Astrocyte (in vitro differentiated cells and primary cell): ENCODE measurements around the gene SEMA6C. TPM values are rescaled to one million over a fixed set of nuclear protein-coding genes. Genes with fewer than 3 reads are reported as not detected.

Experiments
- DNase-seq: peaks from one replicate; pipeline ENCODE4 v3.0.0-alpha.2; 2010; ENCODE audit warnings: low read depth
- FAIRE-seq: peaks from 2 replicates; lab custom pipeline; 2011; peaks lifted over from hg19 to GRCh38; lab: Jason Lieb, UNC
- H2AFZ ChIP-seq: 2 replicates; pipeline ENCODE4 v1.6.0; 2012; ENCODE audit warnings: low read depth, low read length, inconsistent platforms
- H3K27ac ChIP-seq: 2 replicates; pipeline ENCODE4 v1.5.1; 2011; ENCODE audit warnings: low read depth, low read length, inconsistent platforms
- H3K27me3 ChIP-seq: 2 replicates; pipeline ENCODE4 v1.6.0; 2011; ENCODE audit warnings: low read length, inconsistent platforms; ENCODE audit not compliant: insufficient read depth
- H3K36me3 ChIP-seq: 2 replicates; pipeline ENCODE4 v1.5.1; 2011; ENCODE audit warnings: low read length, inconsistent platforms; ENCODE audit not compliant: insufficient read depth
- H3K4me1 ChIP-seq: 2 replicates; pipeline ENCODE4 v1.5.1; 2011; ENCODE audit warnings: low read length, inconsistent platforms; ENCODE audit not compliant: insufficient read depth
- H3K4me2 ChIP-seq: 2 replicates; pipeline ENCODE4 v1.6.0; 2012; ENCODE audit warnings: low read length, inconsistent platforms
- H3K4me3 ChIP-seq: 2 replicates; pipeline ENCODE4 v1.5.1; 2011; ENCODE audit warnings: low read depth, mild to moderate bottlenecking, low read length, inconsistent platforms; ENCODE audit not compliant: insufficient read depth
- H3K79me2 ChIP-seq: 2 replicates; pipeline ENCODE4 v1.6.0; 2012; ENCODE audit warnings: mild to moderate bottlenecking, low read length, inconsistent platforms; ENCODE audit not compliant: insufficient read depth
- H3K9ac ChIP-seq: 2 replicates; pipeline ENCODE4 v1.6.0; 2012; ENCODE audit warnings: mild to moderate bottlenecking, low read length, inconsistent platforms
- H3K9me3 ChIP-seq: 2 replicates; pipeline ENCODE4 v1.5.1; 2012; ENCODE audit warnings: low read depth, mild to moderate bottlenecking, low read length, inconsistent platforms; ENCODE audit not compliant: insufficient read depth
- H4K20me1 ChIP-seq: 2 replicates; pipeline ENCODE4 v1.6.0; 2012; ENCODE audit warnings: low read length, inconsistent platforms; ENCODE audit not compliant: insufficient read depth
- H3K27ac Mint-ChIP-seq: one replicate; pipeline ENCODE4 v1.8.0; 2021; ENCODE audit warnings: mild to moderate bottlenecking, mixed read lengths; ENCODE audit not compliant: unreplicated experiment
- H3K27me3 Mint-ChIP-seq: one replicate; pipeline ENCODE4 v1.8.0; 2021; ENCODE audit warnings: low read depth, mixed read lengths; ENCODE audit not compliant: unreplicated experiment
- H3K36me3 Mint-ChIP-seq: one replicate; pipeline ENCODE4 v1.8.0; 2021; ENCODE audit warnings: low read depth, mixed read lengths; ENCODE audit not compliant: unreplicated experiment
- H3K4me1 Mint-ChIP-seq: one replicate; pipeline ENCODE4 v1.8.0; 2021; ENCODE audit warnings: low read depth, mixed read lengths; ENCODE audit not compliant: unreplicated experiment
- H3K4me3 Mint-ChIP-seq: one replicate; pipeline ENCODE4 v1.8.0; 2021; ENCODE audit warnings: mild to moderate bottlenecking, moderate library complexity, mixed read lengths; ENCODE audit not compliant: unreplicated experiment
- H3K9me3 Mint-ChIP-seq: one replicate; pipeline ENCODE4 v1.8.0; 2021; ENCODE audit warnings: mild to moderate bottlenecking, mixed read lengths; ENCODE audit not compliant: unreplicated experiment
- EZH2 ChIP-seq: IDR thresholded peaks from 2 replicates; pipeline ENCODE4 v1.6.1; 2012; ENCODE audit warnings: mild to moderate bottlenecking, low read length, inconsistent platforms; ENCODE audit not compliant: insufficient read depth
- total RNA-seq: library from RNA; stranded (reverse); gene quantifications from 2 replicates; pipeline ENCODE4 v1.2.1, GENCODE V29; 2021
- TF ChIP-seq, protein P1 (sequence below): IDR thresholded peaks from 2 replicates; pipeline ENCODE4 v1.5.1; 2011; ENCODE audit warnings: low read depth, mild to moderate bottlenecking, inconsistent platforms, low read length, moderate library complexity; ENCODE audit not compliant: insufficient read depth

The SEMA6C gene
- total RNA-seq, 1 donor from 2014 or later: 7.4 TPM

- H3K9me3 Mint-ChIP-seq: no peaks in the 10 kb centered on the region
- H3K9ac ChIP-seq: peak overlapping the region; percentile 98
- H3K36me3 Mint-ChIP-seq: peaks cover 22% of the 10 kb centered on the region
- peak overlapping the region; percentile 96 for H3K4me3 Mint-ChIP-seq
- peaks cover 6% of the 10 kb centered on the region for H4K20me1 ChIP-seq
- TF ChIP-seq EZH2: no peak
- TF ChIP-seq, protein P1, sequence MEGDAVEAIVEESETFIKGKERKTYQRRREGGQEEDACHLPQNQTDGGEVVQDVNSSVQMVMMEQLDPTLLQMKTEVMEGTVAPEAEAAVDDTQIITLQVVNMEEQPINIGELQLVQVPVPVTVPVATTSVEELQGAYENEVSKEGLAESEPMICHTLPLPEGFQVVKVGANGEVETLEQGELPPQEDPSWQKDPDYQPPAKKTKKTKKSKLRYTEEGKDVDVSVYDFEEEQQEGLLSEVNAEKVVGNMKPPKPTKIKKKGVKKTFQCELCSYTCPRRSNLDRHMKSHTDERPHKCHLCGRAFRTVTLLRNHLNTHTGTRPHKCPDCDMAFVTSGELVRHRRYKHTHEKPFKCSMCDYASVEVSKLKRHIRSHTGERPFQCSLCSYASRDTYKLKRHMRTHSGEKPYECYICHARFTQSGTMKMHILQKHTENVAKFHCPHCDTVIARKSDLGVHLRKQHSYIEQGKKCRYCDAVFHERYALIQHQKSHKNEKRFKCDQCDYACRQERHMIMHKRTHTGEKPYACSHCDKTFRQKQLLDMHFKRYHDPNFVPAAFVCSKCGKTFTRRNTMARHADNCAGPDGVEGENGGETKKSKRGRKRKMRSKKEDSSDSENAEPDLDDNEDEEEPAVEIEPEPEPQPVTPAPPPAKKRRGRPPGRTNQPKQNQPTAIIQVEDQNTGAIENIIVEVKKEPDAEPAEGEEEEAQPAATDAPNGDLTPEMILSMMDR: no peak
- no peaks in the 10 kb centered on the region for H3K27me3 ChIP-seq
- no peaks in the 10 kb centered on the region for H3K9me3 ChIP-seq
- DNase-seq: peak; percentile 77
- peaks cover 15% of the 10 kb centered on the region for H3K4me1 ChIP-seq
- no peaks in the 10 kb centered on the region for H3K27me3 Mint-ChIP-seq
- H3K36me3 ChIP-seq: peaks cover 3% of the 10 kb centered on the region
- peak overlapping the region; percentile 95 for H3K4me2 ChIP-seq
- peak overlapping the region; percentile 94 for H3K27ac Mint-ChIP-seq
- FAIRE-seq: no peak
- peak overlapping the region; percentile 74 for H2AFZ ChIP-seq
- H3K27ac ChIP-seq: peak overlapping the region; percentile 91
- H3K4me3 ChIP-seq: peak overlapping the region; percentile 99
- H3K79me2 ChIP-seq: peaks cover 41% of the 10 kb centered on the region
- H3K4me1 Mint-ChIP-seq: peaks cover 11% of the 10 kb centered on the region
These were observed 20.1 kb upstream of the SEMA6C start for GRCh38 chr1:151166505-151166956.

GRCh38 chr1:151165738-151166504 is 19.5 kb upstream of the SEMA6C start, which contains the start of the genes LYSMD1 and SCNM1:
TSS of gene LYSMD1 (minus strand) at chr1:151165902. CDS start at chr1:151165258, 644 bp downstream.
TSS of gene SCNM1 (plus strand) at chr1:151166144. CDS start at chr1:151166153, 9 bp downstream.
- H3K9me3 ChIP-seq: no peaks in the 10 kb centered on the region
- Mint-ChIP-seq H3K36me3 (peaks cover 19% of the 10 kb centered on the region), H3K27me3 (no peaks in the 10 kb centered on the region), H3K9me3 (no peaks in the 10 kb centered on the region), H3K4me1 (peaks cover 11% of the 10 kb centered on the region), H3K4me3 (peak within 1 kb of the TSS; percentile 96), H3K27ac (peak within 1 kb of the TSS; percentile 94)
- H3K9ac ChIP-seq: peak within 1 kb of the TSS; percentile 98
- H3K4me1 ChIP-seq: peaks cover 15% of the 10 kb centered on the region
- H3K27me3 ChIP-seq: no peaks in the 10 kb centered on the region
- DNase-seq: peak; percentile 99
- H4K20me1 ChIP-seq: peaks cover 6% of the 10 kb centered on the region
- peaks cover 3% of the 10 kb centered on the region for H3K36me3 ChIP-seq
- peak within 1 kb of the TSS; percentile 99 for H3K4me3 ChIP-seq
- peak; percentile 97 for FAIRE-seq
- H3K4me2 ChIP-seq: peak within 1 kb of the TSS; percentile 95
- TF ChIP-seq, protein P1: no peak
- no peak for TF ChIP-seq EZH2
- peak within 1 kb of the TSS; percentile 91 for H3K27ac ChIP-seq
- peak within 1 kb of the TSS; percentile 88 for H2AFZ ChIP-seq
- peaks cover 41% of the 10 kb centered on the region for H3K79me2 ChIP-seq
